Thyroid gland (tissue), 4 donors: ENCODE results near the gene ARHGEF33. TPM values are rescaled to one million over a fixed set of nuclear protein-coding genes. Genes with fewer than 3 reads are reported as not detected.

Source experiments
- DNase-seq, 2 donors: peaks; one replicate each; pipeline ENCODE4 v3.0.0-alpha.2; 2019
- H3K27ac ChIP-seq, 3 donors: fragments of 200-600 bp; sonication (generic); 1 replicate in 2 of 3; 2 replicates in 1 of 3; pipeline ENCODE4 v1.5.1; 2016 to 2019; ENCODE audit warnings: mild to moderate bottlenecking in 1 of 3, moderate library complexity in 1 of 3
- H3K27me3 ChIP-seq: fragments of 200-600 bp; sonication (generic); one replicate; pipeline ENCODE4 v1.5.1; 2019
- H3K36me3 ChIP-seq, 2 donors: fragments of 200-600 bp; sonication (generic); one replicate each; pipeline ENCODE4 v1.5.1; 2016 to 2019
- H3K4me1 ChIP-seq, 2 donors: fragments of 200-600 bp; sonication (generic); one replicate each; pipeline ENCODE4 v1.5.1; 2017 to 2019
- H3K4me3 ChIP-seq, 3 donors: fragments of 200-600 bp; sonication (generic); replicated peaks in 1 of 3; 1 replicate in 2 of 3; 2 replicates in 1 of 3; pipeline ENCODE4 v1.5.1; 2016; ENCODE audit warnings: mild to moderate bottlenecking in 1 of 3
- H3K9me3 ChIP-seq: fragments of 200-600 bp; sonication (generic); one replicate; pipeline ENCODE4 v1.5.1; 2017
- CTCF ChIP-seq, 6 experiments: fragments of 200-600 bp in 3 of 6; fragments of 450-650 bp in 3 of 6; sonication (generic) in 3 of 6; IDR thresholded peaks; one replicate each; pipeline ENCODE4 v1.5.1; 2016 to 2019; ENCODE audit warnings: antibody characterized with exemption in 6 of 6, mild to moderate bottlenecking in 2 of 6, inconsistent platforms in 1 of 6, moderate library complexity in 1 of 6
- POLR2A ChIP-seq, 2 donors: fragments of 450-650 bp; IDR thresholded peaks; one replicate each; pipeline ENCODE4 v1.6.1; 2017; ENCODE audit warnings: antibody characterized with exemption in 2 of 2, mild to moderate bottlenecking in 2 of 2, moderate library complexity in 1 of 2
- WGBS, 2 donors: methylation state at CpG; one replicate each; pipeline ENCODE4 v1.1.5; 2017; 5-methylcytosine and 5-hydroxymethylcytosine counted together
- intact Hi-C: fragments of 100-400 bp; cut with DNase I; formaldehyde crosslinking; loops from one replicate; pipeline ENCODE4 v1.15.1; 2023
- total RNA-seq, 4 donors: library from RNA; depleted of rRNA; stranded (reverse); fragments of >200 nt; gene quantifications; one replicate each; pipeline ENCODE4 v1.2.3, GENCODE V29; 2016

ARHGEF33 gene
- total RNA-seq, 4 donors from 2014 or later, result 1.3 to 4.6 (median 1.6) TPM

DNA sequence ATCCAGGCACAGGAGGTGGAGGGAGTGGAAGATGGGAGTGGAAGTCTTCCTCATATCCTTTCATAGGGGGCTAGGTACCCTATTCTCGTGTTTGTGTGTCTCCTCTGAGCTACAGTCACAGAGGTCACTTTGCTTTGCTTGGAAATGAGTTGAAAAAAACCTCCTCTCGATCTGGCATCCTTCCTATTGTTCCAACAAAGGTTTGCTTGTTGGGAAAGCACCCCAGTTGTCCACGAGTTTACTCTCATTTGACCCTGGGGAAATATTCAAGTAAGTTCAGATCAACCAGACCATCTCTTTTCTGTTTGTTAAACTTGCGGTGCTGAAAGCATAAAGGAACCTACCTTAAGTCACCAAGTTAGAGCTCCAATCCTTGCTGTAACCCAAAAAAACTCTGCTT lies 59.3 kb downstream of the ARHGEF33 start:
- intact Hi-C loops, result loop anchor here (10.0 kb wide), 1 partner anchor 276 kb away; no protein-coding TSS in a partner anchor
- TF ChIP-seq CTCF (IDR thresholded peaks at IDR 0.05), result no peak
- no peak for TF ChIP-seq POLR2A (IDR thresholded peaks at IDR 0.05)
- H3K27ac ChIP-seq, result no peak overlapping the region

GRCh38 chr2:38951766-38952165 lies 62.1 kb downstream of the ARHGEF33 start:
- intact Hi-C loops, result no loop called here
- H3K36me3 ChIP-seq, result no peaks in the 10 kb centered on the region
- H3K27ac ChIP-seq, result no peak overlapping the region
- H3K4me3 ChIP-seq, result no peak overlapping the region
- no peak for TF ChIP-seq POLR2A (IDR thresholded peaks at IDR 0.05)
- no peak for TF ChIP-seq CTCF (IDR thresholded peaks at IDR 0.05)
- DNase-seq, result no peak
- no peaks in the 10 kb centered on the region for H3K27me3 ChIP-seq
- H3K4me1 ChIP-seq, result peaks cover 8 to 9% of the 10 kb centered on the region in 2 donors
- H3K9me3 ChIP-seq, result no peaks in the 10 kb centered on the region

More for the DNA sequence above, 59.3 kb downstream of the ARHGEF33 start:
- 75 to 77% methylated on average over 4 of the region's 4 CpGs for WGBS, 2 donors
- H3K36me3 ChIP-seq, result no peaks in the 10 kb centered on the region
- H3K4me1 ChIP-seq, result peaks cover 9 to 10% of the 10 kb centered on the region in 2 donors
- no peaks in the 10 kb centered on the region for H3K27me3 ChIP-seq
- H3K4me3 ChIP-seq, result no peak overlapping the region
- H3K9me3 ChIP-seq, result no peaks in the 10 kb centered on the region
- DNase-seq, result no peak

- Histone ChIP-seq H3K9me3 (no peaks in the 10 kb centered on the region), H3K27ac (no peak overlapping the region), H3K36me3 (no peaks in the 10 kb centered on the region), H3K4me1 (peaks cover 6 to 11% of the 10 kb centered on the region in 2 donors), H3K4me3 (no peak overlapping the region), H3K27me3 (no peaks in the 10 kb centered on the region)
- TF ChIP-seq CTCF (IDR thresholded peaks at IDR 0.05), result no peak
- no peak for DNase-seq
- intact Hi-C loops, result no loop called here
- 89 to 92% methylated on average over 5 of the region's 5 CpGs for WGBS, 2 donors
Measured at GRCh38 chr2:38957972-38958371, 68.3 kb downstream of the ARHGEF33 start.

- H3K4me3 ChIP-seq, result peak overlapping the region in 1 of 3 donors; percentile 40
- no peaks in the 10 kb centered on the region for H3K27me3 ChIP-seq
- no peaks in the 10 kb centered on the region for H3K9me3 ChIP-seq
- TF ChIP-seq POLR2A (IDR thresholded peaks at IDR 0.05) (no peak), CTCF (IDR thresholded peaks at IDR 0.05) (no peak)
- WGBS, 2 donors, result 74 to 77% methylated on average over 24 of the region's 24 CpGs
- no peak overlapping the region for H3K27ac ChIP-seq
- H3K36me3 ChIP-seq, result no peaks in the 10 kb centered on the region
- peaks cover 6 to 11% of the 10 kb centered on the region in 2 donors for H3K4me1 ChIP-seq
- intact Hi-C loops, result no loop called here
- DNase-seq, result no peak
Measured at GRCh38 chr2:38959466-38959865, 69.8 kb downstream of the ARHGEF33 start.

- 0 to 22% methylated on average over 7 to 9 of the region's 97 CpGs for WGBS, 2 donors
- intact Hi-C loops, result no loop called here
- Histone ChIP-seq H3K9me3 (no peaks in the 10 kb centered on the region), H3K36me3 (no peaks in the 10 kb centered on the region), H3K4me3 (peak overlapping the region in 1 of 3 donors; percentile 40), H3K27me3 (no peaks in the 10 kb centered on the region), H3K4me1 (peaks cover 6 to 11% of the 10 kb centered on the region in 2 donors), H3K27ac (no peak overlapping the region)
- DNase-seq, result peak; percentile 78 to 79
- TF ChIP-seq POLR2A (IDR thresholded peaks at IDR 0.05), result peak in 1 of 2 donors; percentile 18
- peak in 2 of 6 experiments; percentile 14 to 25 for TF ChIP-seq CTCF (IDR thresholded peaks at IDR 0.05)
Measured at GRCh38 chr2:38959938-38960608, 70.4 kb downstream of the ARHGEF33 start.
